SK-N-SH treated with all-trans-retinoic acid at 6 μM for 48 hours (cell line): Measurements from ENCODE around the gene C16orf96.

Experiments used
- ARNTL ChIP-seq: fragments of 450-650 bp; formaldehyde crosslinking; IDR thresholded peaks from 2 replicates; pipeline ENCODE4 v1.5.0; 2020; ENCODE audit warnings: low read depth, mild to moderate bottlenecking, moderate library complexity, borderline replicate concordance
- CSDC2 ChIP-seq: fragments of 250-450 bp; sonication (Bioruptor Pico); IDR thresholded peaks from 2 replicates; pipeline ENCODE4 v1.5.0; 2020; ENCODE audit warnings: mild to moderate bottlenecking, moderate library complexity
- PATZ1 ChIP-seq: fragments of 250-450 bp; sonication (Bioruptor Pico); IDR thresholded peaks from 2 replicates; pipeline ENCODE4 v1.8.0; 2020; ENCODE audit warnings: mild to moderate bottlenecking, moderate library complexity, borderline replicate concordance
- SNAI2 ChIP-seq: fragments of 250-450 bp; sonication (Bioruptor Pico); IDR thresholded peaks from 2 replicates; pipeline ENCODE4 v1.5.0; 2020; ENCODE audit warnings: mild to moderate bottlenecking, moderate library complexity
- TCF4 ChIP-seq: fragments of 250-450 bp; sonication (Bioruptor Pico); IDR thresholded peaks from 2 replicates; pipeline ENCODE4 v1.8.0; 2021; ENCODE audit warnings: mild to moderate bottlenecking, moderate library complexity, borderline replicate concordance
- TOX ChIP-seq: fragments of 250-450 bp; sonication (Bioruptor Pico); IDR thresholded peaks from 2 replicates; pipeline ENCODE4 v1.8.0; 2021; ENCODE audit warnings: mild to moderate bottlenecking, moderate library complexity, borderline replicate concordance
- ZC3H10 ChIP-seq: fragments of 250-450 bp; sonication (Bioruptor Pico); IDR thresholded peaks from 2 replicates; pipeline ENCODE4 v1.5.1; 2021; ENCODE audit warnings: mild to moderate bottlenecking, moderate library complexity
- ZFP3 ChIP-seq: fragments of 250-450 bp; sonication (Bioruptor Pico); IDR thresholded peaks from 2 replicates; pipeline ENCODE4 v1.5.0; 2020; ENCODE audit warnings: mild to moderate bottlenecking, moderate library complexity
- ZFP30 ChIP-seq: fragments of 450-650 bp; formaldehyde crosslinking; IDR thresholded peaks from 2 replicates; pipeline ENCODE4 v1.5.0; 2022; ENCODE audit warnings: mild to moderate bottlenecking, moderate library complexity

GRCh38 chr16:4583906-4584305, 27.8 kb downstream of the C16orf96 start:
- TF ChIP-seq ARNTL = no peak
- no peak for TF ChIP-seq ZC3H10
- no peak for TF ChIP-seq SNAI2 (CRISPR knock-in tag)
- TF ChIP-seq CSDC2 (CRISPR knock-in tag) = no peak
- no peak for TF ChIP-seq ZFP30 (CRISPR knock-in tag)
- TF ChIP-seq ZFP3 (CRISPR knock-in tag) = no peak
- TF ChIP-seq TOX (CRISPR knock-in tag) = no peak
- no peak for TF ChIP-seq TCF4 (CRISPR knock-in tag)
- TF ChIP-seq PATZ1 (CRISPR knock-in tag) = no peak
